Activated naive CD8-positive, alpha-beta T cell (primary cell): ENCODE data around the gene PUM1.

Experiments used
- H3K27ac Mint-ChIP-seq: one replicate; pipeline ENCODE4 v1.8.0; 2021; ENCODE audit warnings: mixed read lengths
- H3K27me3 Mint-ChIP-seq: one replicate; pipeline ENCODE4 v1.8.0; 2021; ENCODE audit warnings: mixed read lengths
- H3K36me3 Mint-ChIP-seq: one replicate; pipeline ENCODE4 v1.8.0; 2021; ENCODE audit warnings: mixed read lengths
- H3K4me1 Mint-ChIP-seq: one replicate; pipeline ENCODE4 v1.8.0; 2021; ENCODE audit warnings: low read depth, mixed read lengths
- H3K4me3 Mint-ChIP-seq: one replicate; pipeline ENCODE4 v1.8.0; 2021; ENCODE audit warnings: mild to moderate bottlenecking, mixed read lengths
- H3K9me3 Mint-ChIP-seq: one replicate; pipeline ENCODE4 v1.8.0; 2021; ENCODE audit warnings: low read depth, mixed read lengths

PUM1 gene

GRCh38 chr1:30911059-30911954 is 154.2 kb downstream of the PUM1 start:
- Mint-ChIP-seq H3K4me1 (peaks cover 12% of the 10 kb centered on the region), H3K36me3 (no peaks in the 10 kb centered on the region), H3K27ac (no peak overlapping the region), H3K4me3 (no peak overlapping the region), H3K27me3 (peaks cover 19% of the 10 kb centered on the region), H3K9me3 (no peaks in the 10 kb centered on the region)

GRCh38 chr1:30909365-30910068 is 156.0 kb downstream of the PUM1 start:
- Mint-ChIP-seq H3K4me1 (peaks cover 12% of the 10 kb centered on the region), H3K9me3 (no peaks in the 10 kb centered on the region), H3K36me3 (no peaks in the 10 kb centered on the region), H3K4me3 (peak overlapping the region; percentile 86), H3K27ac (peak overlapping the region; percentile 58), H3K27me3 (peaks cover 26% of the 10 kb centered on the region)

- no peaks in the 10 kb centered on the region for H3K36me3 Mint-ChIP-seq
- no peaks in the 10 kb centered on the region for H3K9me3 Mint-ChIP-seq
- peak within 1 kb of the TSS; percentile 79 for H3K27ac Mint-ChIP-seq
- peak within 1 kb of the TSS; percentile 86 for H3K4me3 Mint-ChIP-seq
- peaks cover 12% of the 10 kb centered on the region for H3K4me1 Mint-ChIP-seq
- peaks cover 26% of the 10 kb centered on the region for H3K27me3 Mint-ChIP-seq
Measured at GRCh38 chr1:30908696-30909364, 156.7 kb downstream of the PUM1 start, which contains the start of gene SDC3. Gene SDC3 (minus strand): TSS chr1:30908758. CDS start chr1:30908586, 172 bp downstream.

GRCh38 chr1:30908316-30908695 is 157.2 kb downstream of the PUM1 start:
- H3K27ac Mint-ChIP-seq: no peak overlapping the region

GRCh38 chr1:30907481-30908315 is 157.8 kb downstream of the PUM1 start:
- Mint-ChIP-seq H3K9me3 (no peaks in the 10 kb centered on the region), H3K27me3 (peaks cover 27% of the 10 kb centered on the region), H3K4me1 (peaks cover 12% of the 10 kb centered on the region), H3K27ac (peak overlapping the region; percentile 79), H3K4me3 (peak overlapping the region; percentile 85), H3K36me3 (no peaks in the 10 kb centered on the region)

More at GRCh38 chr1:30908316-30908695, 157.2 kb downstream of the PUM1 start:
- Mint-ChIP-seq H3K9me3 (no peaks in the 10 kb centered on the region), H3K27me3 (peaks cover 26% of the 10 kb centered on the region), H3K4me1 (peaks cover 12% of the 10 kb centered on the region), H3K4me3 (no peak overlapping the region), H3K36me3 (no peaks in the 10 kb centered on the region)

- peaks cover 12% of the 10 kb centered on the region for H3K4me1 Mint-ChIP-seq
- H3K27ac Mint-ChIP-seq: peak overlapping the region; percentile 79
- no peaks in the 10 kb centered on the region for H3K9me3 Mint-ChIP-seq
- H3K36me3 Mint-ChIP-seq: no peaks in the 10 kb centered on the region
- peaks cover 27% of the 10 kb centered on the region for H3K27me3 Mint-ChIP-seq
- H3K4me3 Mint-ChIP-seq: peak overlapping the region; percentile 85
Measured at GRCh38 chr1:30906631-30907441, 158.7 kb downstream of the PUM1 start.

- Mint-ChIP-seq H3K36me3 (no peaks in the 10 kb centered on the region), H3K9me3 (no peaks in the 10 kb centered on the region), H3K27me3 (peaks cover 27% of the 10 kb centered on the region), H3K4me1 (peaks cover 12% of the 10 kb centered on the region), H3K4me3 (no peak overlapping the region), H3K27ac (no peak overlapping the region)
Measured at GRCh38 chr1:30905916-30906620, 159.4 kb downstream of the PUM1 start.

- peaks cover 22% of the 10 kb centered on the region for H3K27me3 Mint-ChIP-seq
- H3K9me3 Mint-ChIP-seq: no peaks in the 10 kb centered on the region
- H3K4me1 Mint-ChIP-seq: peaks cover 12% of the 10 kb centered on the region
- H3K36me3 Mint-ChIP-seq: no peaks in the 10 kb centered on the region
- H3K27ac Mint-ChIP-seq: no peak overlapping the region
- no peak overlapping the region for H3K4me3 Mint-ChIP-seq
Measured at GRCh38 chr1:30905403-30905802, 160.1 kb downstream of the PUM1 start.

- Mint-ChIP-seq H3K27ac (no peak overlapping the region), H3K9me3 (no peaks in the 10 kb centered on the region), H3K4me1 (peaks cover 12% of the 10 kb centered on the region), H3K4me3 (no peak overlapping the region), H3K27me3 (peaks cover 22% of the 10 kb centered on the region), H3K36me3 (no peaks in the 10 kb centered on the region)
Measured at GRCh38 chr1:30904962-30905335, 160.6 kb downstream of the PUM1 start.

GRCh38 chr1:30904191-30904961 is 161.1 kb downstream of the PUM1 start:
- Mint-ChIP-seq H3K27ac (no peak overlapping the region), H3K4me1 (peaks cover 9% of the 10 kb centered on the region), H3K9me3 (no peaks in the 10 kb centered on the region), H3K27me3 (peaks cover 18% of the 10 kb centered on the region), H3K36me3 (no peaks in the 10 kb centered on the region), H3K4me3 (no peak overlapping the region)

GRCh38 chr1:30903343-30904034 is 162.0 kb downstream of the PUM1 start:
- Mint-ChIP-seq H3K36me3 (no peaks in the 10 kb centered on the region), H3K4me3 (no peak overlapping the region), H3K4me1 (peaks cover 5% of the 10 kb centered on the region), H3K27ac (no peak overlapping the region), H3K9me3 (no peaks in the 10 kb centered on the region), H3K27me3 (peaks cover 17% of the 10 kb centered on the region)

GRCh38 chr1:30902593-30903290 is 162.8 kb downstream of the PUM1 start:
- H3K4me1 Mint-ChIP-seq: peaks cover 5% of the 10 kb centered on the region
- H3K36me3 Mint-ChIP-seq: no peaks in the 10 kb centered on the region
- no peaks in the 10 kb centered on the region for H3K9me3 Mint-ChIP-seq
- no peak overlapping the region for H3K4me3 Mint-ChIP-seq
- H3K27me3 Mint-ChIP-seq: peaks cover 17% of the 10 kb centered on the region
- no peak overlapping the region for H3K27ac Mint-ChIP-seq
